Upper lobe of right lung (tissue), 1 donor: Measurements from ENCODE around the gene CCNL1. TPM values are rescaled to one million over a fixed set of nuclear protein-coding genes. Genes with fewer than 3 reads are reported as not detected.

Experiments
- ATAC-seq: fragments of 200-7000 bp; cut with Tn5 transposase; one replicate; pipeline ENCODE4 v1.9.1; 2020; ENCODE audit warnings: mild to moderate bottlenecking, moderate library complexity
- DNase-seq: peaks from one replicate; pipeline ENCODE4 v3.0.0-alpha.2; 2020
- H3K27ac ChIP-seq: fragments of 200-600 bp; one replicate; pipeline ENCODE4 v1.8.0; 2022
- H3K27me3 ChIP-seq: fragments of 200-600 bp; one replicate; pipeline ENCODE4 v1.8.0; 2022; ENCODE audit warnings: mild to moderate bottlenecking
- H3K36me3 ChIP-seq: fragments of 200-600 bp; one replicate; pipeline ENCODE4 v1.8.0; 2022
- H3K4me1 ChIP-seq: fragments of 200-600 bp; one replicate; pipeline ENCODE4 v1.8.0; 2022
- H3K4me3 ChIP-seq: fragments of 200-600 bp; one replicate; pipeline ENCODE4 v1.8.0; 2022; ENCODE audit warnings: mild to moderate bottlenecking
- H3K9me3 ChIP-seq: fragments of 200-600 bp; one replicate; pipeline ENCODE4 v1.8.0; 2022
- intact Hi-C: fragments of 100-400 bp; cut with DNase I; formaldehyde crosslinking; loops from one replicate; pipeline ENCODE4 v1.11.0; 2022
- total RNA-seq: library from RNA; stranded (reverse); fragmentation: NEBNext Ultra II Directional; extraction: Animal tissue kit (Norgen Biotek cat#: 25700); gene quantifications from one replicate; pipeline ENCODE4 v1.2.1, GENCODE V29; 2021
- TF ChIP-seq, protein P1 (sequence below): fragments of 200-600 bp; IDR thresholded peaks from one replicate; pipeline ENCODE4 v1.8.0; 2022; ENCODE audit warnings: antibody characterized with exemption
- donor health status: DM: no; HTN: yes; CAD: no; lungs with severe emphysema.

Gene CCNL1
- total RNA-seq, 1 donor from 2014 or later = 140 TPM

- no peaks in the 10 kb centered on the region for H3K27me3 ChIP-seq
- ATAC-seq (no peak), DNase-seq (no peak)
- H3K36me3 ChIP-seq = peaks cover 100% of the 10 kb centered on the region
- H3K27ac ChIP-seq = no peak overlapping the region
- intact Hi-C loops = no loop called here
- TF ChIP-seq, protein P1, sequence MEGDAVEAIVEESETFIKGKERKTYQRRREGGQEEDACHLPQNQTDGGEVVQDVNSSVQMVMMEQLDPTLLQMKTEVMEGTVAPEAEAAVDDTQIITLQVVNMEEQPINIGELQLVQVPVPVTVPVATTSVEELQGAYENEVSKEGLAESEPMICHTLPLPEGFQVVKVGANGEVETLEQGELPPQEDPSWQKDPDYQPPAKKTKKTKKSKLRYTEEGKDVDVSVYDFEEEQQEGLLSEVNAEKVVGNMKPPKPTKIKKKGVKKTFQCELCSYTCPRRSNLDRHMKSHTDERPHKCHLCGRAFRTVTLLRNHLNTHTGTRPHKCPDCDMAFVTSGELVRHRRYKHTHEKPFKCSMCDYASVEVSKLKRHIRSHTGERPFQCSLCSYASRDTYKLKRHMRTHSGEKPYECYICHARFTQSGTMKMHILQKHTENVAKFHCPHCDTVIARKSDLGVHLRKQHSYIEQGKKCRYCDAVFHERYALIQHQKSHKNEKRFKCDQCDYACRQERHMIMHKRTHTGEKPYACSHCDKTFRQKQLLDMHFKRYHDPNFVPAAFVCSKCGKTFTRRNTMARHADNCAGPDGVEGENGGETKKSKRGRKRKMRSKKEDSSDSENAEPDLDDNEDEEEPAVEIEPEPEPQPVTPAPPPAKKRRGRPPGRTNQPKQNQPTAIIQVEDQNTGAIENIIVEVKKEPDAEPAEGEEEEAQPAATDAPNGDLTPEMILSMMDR = no peak
- no peaks in the 10 kb centered on the region for H3K9me3 ChIP-seq
- no peaks in the 10 kb centered on the region for H3K4me1 ChIP-seq
- no peak overlapping the region for H3K4me3 ChIP-seq
Observed at GRCh38 chr3:157147099-157147803, 12.7 kb downstream of the CCNL1 start.

GRCh38 chr3:157145606-157146322 is 14.2 kb downstream of the CCNL1 start:
- no peak overlapping the region for H3K27ac ChIP-seq
- TF ChIP-seq, protein P1 = no peak
- no peaks in the 10 kb centered on the region for H3K27me3 ChIP-seq
- peaks cover 90% of the 10 kb centered on the region for H3K36me3 ChIP-seq
- no peak overlapping the region for H3K4me3 ChIP-seq
- DNase-seq = no peak
- intact Hi-C loops = no loop called here
- ATAC-seq = no peak
- H3K4me1 ChIP-seq = no peaks in the 10 kb centered on the region
- H3K9me3 ChIP-seq = no peaks in the 10 kb centered on the region

- Histone ChIP-seq H3K4me3 (no peak overlapping the region), H3K27me3 (no peaks in the 10 kb centered on the region), H3K4me1 (peaks cover 5% of the 10 kb centered on the region), H3K36me3 (peaks cover 74% of the 10 kb centered on the region), H3K9me3 (no peaks in the 10 kb centered on the region), H3K27ac (no peak overlapping the region)
- intact Hi-C loops = no loop called here
- TF ChIP-seq, protein P1 = no peak
- DNase-seq (no peak), ATAC-seq (no peak)
Observed at GRCh38 chr3:157142315-157142714, 17.6 kb downstream of the CCNL1 start.

DNA sequence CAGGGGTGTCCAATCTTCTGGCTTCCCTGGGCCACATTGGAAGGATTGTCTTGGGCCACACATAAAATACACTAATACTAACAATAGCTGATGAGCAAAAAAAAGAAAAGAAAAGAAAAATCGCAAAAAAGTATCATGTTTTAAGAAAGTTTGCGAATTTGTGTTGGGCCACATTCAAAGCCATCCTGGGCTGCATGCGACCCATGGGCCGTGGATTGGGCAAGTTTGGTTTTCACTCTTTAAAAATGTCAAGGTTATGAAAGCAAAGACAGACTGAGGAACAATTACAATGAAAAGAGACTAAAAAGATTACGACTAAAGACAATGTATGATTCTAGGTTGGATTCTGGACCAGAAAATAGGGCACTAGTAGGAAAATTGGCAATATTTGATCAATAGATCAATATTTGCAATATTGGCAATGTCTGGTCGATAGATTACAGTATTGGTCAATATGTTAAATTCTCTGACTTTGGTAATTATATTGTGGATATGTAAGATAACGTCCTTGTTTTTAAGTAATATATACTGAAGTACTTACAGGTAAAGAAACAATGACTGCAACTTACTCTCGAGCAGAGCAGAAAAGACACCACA is 19.9 kb downstream of the CCNL1 start:
- TF ChIP-seq, protein P1 = no peak
- no peak overlapping the region for H3K27ac ChIP-seq
- intact Hi-C loops = loop anchor here (10.0 kb wide), 2 partner anchors 55 to 465 kb away; partner anchors contain the start of gene TIPARP
- H3K36me3 ChIP-seq = peaks cover 51% of the 10 kb centered on the region
- H3K27me3 ChIP-seq = no peaks in the 10 kb centered on the region
- H3K9me3 ChIP-seq = no peaks in the 10 kb centered on the region
- no peak for ATAC-seq
- no peak for DNase-seq
- H3K4me1 ChIP-seq = peaks cover 28% of the 10 kb centered on the region
- no peak overlapping the region for H3K4me3 ChIP-seq

DNA sequence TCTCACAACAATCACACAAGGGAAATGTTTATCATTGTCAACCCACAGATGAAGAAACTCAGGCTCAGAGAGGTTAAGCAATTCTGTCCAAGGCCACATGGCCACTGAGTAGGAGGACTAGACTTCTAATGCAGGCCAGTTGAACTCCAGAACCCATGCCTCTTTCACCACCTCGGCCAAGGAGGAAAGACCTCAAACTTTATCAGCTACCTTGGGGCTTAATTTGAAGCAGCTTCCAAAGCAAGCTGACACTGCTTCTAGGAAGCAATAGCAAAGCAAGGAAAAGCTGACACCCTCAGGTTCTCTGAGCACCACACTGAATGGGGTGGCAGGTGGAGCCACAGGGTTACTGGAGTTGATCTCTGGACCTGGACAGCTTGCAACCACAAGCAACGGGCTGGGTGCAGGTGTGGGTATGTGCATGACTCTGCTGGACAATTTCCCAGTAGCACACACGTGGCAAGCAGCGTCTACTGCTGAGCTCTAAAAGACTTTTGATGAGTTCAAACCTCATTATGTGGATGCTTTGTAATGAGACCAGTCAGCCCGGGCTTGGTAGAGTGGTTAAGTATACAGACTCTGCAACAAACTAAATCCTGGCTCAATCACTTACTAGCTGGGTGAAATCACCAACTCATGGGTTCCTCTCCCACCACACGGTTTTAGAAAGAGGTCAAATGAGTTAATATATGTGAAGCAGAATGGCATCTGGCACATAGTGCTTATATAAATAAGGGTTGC is 23.1 kb downstream of the CCNL1 start:
- Histone ChIP-seq H3K4me1 (peaks cover 30% of the 10 kb centered on the region), H3K27ac (peak overlapping the region; percentile 26), H3K9me3 (no peaks in the 10 kb centered on the region), H3K36me3 (peaks cover 19% of the 10 kb centered on the region), H3K4me3 (no peak overlapping the region), H3K27me3 (no peaks in the 10 kb centered on the region)
- DNase-seq = no peak
- ATAC-seq = peak; percentile 63
- TF ChIP-seq, protein P1 = no peak
- intact Hi-C loops = loop anchor here (10.0 kb wide), 2 partner anchors 52 to 462 kb away; partner anchors contain the start of gene TIPARP
